ENCODE measurements around the gene PLEKHA1.

Gene PLEKHA1

DNA sequence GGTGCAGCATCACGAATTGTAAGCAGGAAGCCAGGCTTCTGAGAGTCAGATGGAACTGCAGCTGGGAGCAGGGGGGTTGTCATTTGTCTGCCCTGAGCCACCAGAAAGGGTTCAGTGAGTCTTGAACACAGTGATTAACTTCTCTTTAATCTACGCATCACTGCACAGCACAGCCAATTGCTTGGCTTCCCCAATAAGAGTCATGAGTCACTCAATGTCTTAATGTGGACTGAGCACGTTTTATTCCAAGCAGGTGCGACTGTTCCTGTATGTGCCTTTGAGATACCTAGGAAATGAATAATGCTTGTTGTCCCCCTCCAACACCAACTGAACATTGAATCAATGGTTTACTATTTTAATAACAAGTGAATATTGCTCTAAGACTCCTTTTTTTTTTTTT lies 26.0 kb upstream of the PLEKHA1 start:
- Histone ChIP-seq H3K36me3 (no peaks in the 10 kb centered on the region), H3K27ac (no peak overlapping the region), H3K27me3 (no peaks in the 10 kb centered on the region), H3K9me3 (no peaks in the 10 kb centered on the region), H3K4me1 (no peaks in the 10 kb centered on the region), H3K4me3 (no peak overlapping the region)
- intact Hi-C loops (cut with DNase I; ENCODE audit: low total_unique reads), result no loop called here
- no peak for TF ChIP-seq CTCF (IDR thresholded peaks at IDR 0.05)
- DNase-seq, result no peak

DNA sequence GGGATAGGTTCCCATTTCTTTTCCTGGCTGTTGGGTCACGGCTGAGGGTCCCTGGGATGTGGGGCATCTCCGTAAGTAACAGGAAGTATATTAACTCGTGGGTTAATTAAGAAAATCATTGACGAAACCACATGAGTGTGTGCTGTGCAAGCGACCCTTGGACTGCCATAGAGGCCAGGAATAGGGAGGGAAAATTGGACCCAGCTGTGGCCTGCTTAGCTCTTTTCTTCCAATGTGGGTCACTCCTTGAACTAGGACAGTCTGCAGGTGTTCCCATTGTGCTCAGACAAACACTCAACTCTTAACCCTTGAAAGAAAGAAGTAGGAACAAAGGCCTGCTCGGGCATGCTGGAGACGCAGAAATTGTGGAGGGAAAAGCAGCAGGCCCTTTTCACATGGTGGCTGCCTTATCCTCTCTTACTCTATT lies 25.6 kb upstream of the PLEKHA1 start:
- TF ChIP-seq CTCF (IDR thresholded peaks at IDR 0.05), result no peak
- no peak overlapping the region for H3K4me3 ChIP-seq
- no peaks in the 10 kb centered on the region for H3K9me3 ChIP-seq
- H3K27me3 ChIP-seq, result no peaks in the 10 kb centered on the region
- intact Hi-C loops (cut with DNase I; ENCODE audit: low total_unique reads), result no loop called here
- DNase-seq, result no peak
- no peaks in the 10 kb centered on the region for H3K36me3 ChIP-seq
- no peak overlapping the region for H3K27ac ChIP-seq
- H3K4me1 ChIP-seq, result no peaks in the 10 kb centered on the region

- no peak overlapping the region for H3K4me3 ChIP-seq
- H3K36me3 ChIP-seq, result no peaks in the 10 kb centered on the region
- no peaks in the 10 kb centered on the region for H3K27me3 ChIP-seq
- DNase-seq, result no peak
- H3K4me1 ChIP-seq, result no peaks in the 10 kb centered on the region
- intact Hi-C loops (cut with DNase I; ENCODE audit: low total_unique reads), result loop anchor here (5.0 kb wide), 1 partner anchor 202 kb away; no protein-coding TSS in a partner anchor
- no peak for TF ChIP-seq CTCF (IDR thresholded peaks at IDR 0.05)
- no peaks in the 10 kb centered on the region for H3K9me3 ChIP-seq
- no peak overlapping the region for H3K27ac ChIP-seq
These were observed 24.6 kb upstream of the PLEKHA1 start for GRCh38 chr10:122349758-122350369.

DNA sequence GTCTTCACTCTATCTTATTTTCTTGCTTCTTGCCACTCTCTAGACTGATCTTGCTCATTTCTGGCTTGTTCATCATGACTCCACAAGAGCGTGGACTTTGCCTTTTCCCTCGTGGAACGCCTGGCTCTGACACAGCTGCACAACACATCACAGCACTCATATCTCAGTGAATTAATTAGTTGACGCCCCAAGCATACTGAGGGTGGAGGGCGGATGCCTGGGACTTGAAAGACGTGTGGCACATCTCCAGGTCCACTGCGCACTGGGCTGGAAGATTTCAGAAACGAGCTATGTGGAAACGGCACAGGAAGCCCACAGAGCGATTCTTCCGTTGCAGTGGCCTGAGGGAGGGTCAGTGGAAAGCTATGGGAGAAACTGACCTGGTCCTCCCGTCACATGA lies 23.6 kb upstream of the PLEKHA1 start:
- Histone ChIP-seq H3K4me3 (no peak overlapping the region), H3K36me3 (no peaks in the 10 kb centered on the region), H3K27me3 (no peaks in the 10 kb centered on the region), H3K27ac (no peak overlapping the region), H3K4me1 (no peaks in the 10 kb centered on the region), H3K9me3 (no peaks in the 10 kb centered on the region)
- TF ChIP-seq CTCF (IDR thresholded peaks at IDR 0.05), result no peak
- DNase-seq, result no peak
- intact Hi-C loops (cut with DNase I; ENCODE audit: low total_unique reads), result loop anchor here (5.0 kb wide), 1 partner anchor 201 kb away; no protein-coding TSS in a partner anchor

GRCh38 chr10:122352817-122353525 lies 21.5 kb upstream of the PLEKHA1 start:
- H3K4me1 ChIP-seq, result no peaks in the 10 kb centered on the region
- no peak for DNase-seq
- no peak overlapping the region for H3K27ac ChIP-seq
- no peaks in the 10 kb centered on the region for H3K27me3 ChIP-seq
- no peak overlapping the region for H3K4me3 ChIP-seq
- intact Hi-C loops (cut with DNase I; ENCODE audit: low total_unique reads), result loop anchor here (5.0 kb wide), 1 partner anchor 199 kb away; no protein-coding TSS in a partner anchor
- H3K9me3 ChIP-seq, result no peaks in the 10 kb centered on the region
- no peaks in the 10 kb centered on the region for H3K36me3 ChIP-seq
- no peak for TF ChIP-seq CTCF (IDR thresholded peaks at IDR 0.05)
